Measurements from ENCODE around the gene SLC6A13.

The SLC6A13 gene

GRCh38 chr12:232731-233614 is 29.7 kb downstream of the SLC6A13 start:
- peaks cover 56% of the 10 kb centered on the region for H3K4me1 Mint-ChIP-seq
- H3K27me3 Mint-ChIP-seq (ENCODE audit: low read depth, poor library complexity) = peaks cover 11% of the 10 kb centered on the region
- no peak for TF ChIP-seq CTCF (IDR thresholded peaks at IDR 0.05)
- peaks cover 34% of the 10 kb centered on the region for H3K9me3 Mint-ChIP-seq
- H3K4me3 Mint-ChIP-seq = no peak overlapping the region
- peaks cover 5% of the 10 kb centered on the region for H3K36me3 Mint-ChIP-seq (ENCODE audit: low read depth)
- DNase-seq = peak; percentile 37
- H3K27ac Mint-ChIP-seq = peak overlapping the region; percentile 89

GRCh38 chr12:230925-231671 is 31.5 kb downstream of the SLC6A13 start:
- peaks cover 12% of the 10 kb centered on the region for H3K27me3 Mint-ChIP-seq (ENCODE audit: low read depth, poor library complexity)

GRCh38 chr12:229441-230191 is 33.0 kb downstream of the SLC6A13 start:
- Mint-ChIP-seq H3K4me3 (peak overlapping the region; percentile 26), H3K9me3 (peaks cover 6% of the 10 kb centered on the region), H3K27me3 (ENCODE audit: low read depth, poor library complexity) (peaks cover 12% of the 10 kb centered on the region), H3K36me3 (ENCODE audit: low read depth) (no peaks in the 10 kb centered on the region), H3K27ac (peak overlapping the region; percentile 17), H3K4me1 (peaks cover 70% of the 10 kb centered on the region)
- DNase-seq = no peak
- TF ChIP-seq CTCF (IDR thresholded peaks at IDR 0.05) = no peak

More at GRCh38 chr12:230925-231671, 31.5 kb downstream of the SLC6A13 start:
- no peak for DNase-seq
- no peak overlapping the region for H3K4me3 Mint-ChIP-seq
- no peak overlapping the region for H3K27ac Mint-ChIP-seq
- TF ChIP-seq CTCF (IDR thresholded peaks at IDR 0.05) = no peak
- H3K4me1 Mint-ChIP-seq = peaks cover 64% of the 10 kb centered on the region
- peaks cover 21% of the 10 kb centered on the region for H3K9me3 Mint-ChIP-seq
- peaks cover 5% of the 10 kb centered on the region for H3K36me3 Mint-ChIP-seq (ENCODE audit: low read depth)

GRCh38 chr12:228846-229200 is 33.8 kb downstream of the SLC6A13 start:
- no peaks in the 10 kb centered on the region for H3K36me3 Mint-ChIP-seq (ENCODE audit: low read depth)
- H3K27ac Mint-ChIP-seq = no peak overlapping the region
- DNase-seq = no peak
- peaks cover 3% of the 10 kb centered on the region for H3K9me3 Mint-ChIP-seq
- no peak overlapping the region for H3K4me3 Mint-ChIP-seq
- TF ChIP-seq CTCF (IDR thresholded peaks at IDR 0.05) = no peak
- H3K4me1 Mint-ChIP-seq = peaks cover 68% of the 10 kb centered on the region
- H3K27me3 Mint-ChIP-seq (ENCODE audit: low read depth, poor library complexity) = peaks cover 17% of the 10 kb centered on the region

GRCh38 chr12:227923-228845 is 34.5 kb downstream of the SLC6A13 start:
- no peak for TF ChIP-seq CTCF (IDR thresholded peaks at IDR 0.05)
- peaks cover 66% of the 10 kb centered on the region for H3K4me1 Mint-ChIP-seq
- peaks cover 22% of the 10 kb centered on the region for H3K27me3 Mint-ChIP-seq (ENCODE audit: low read depth, poor library complexity)
- no peak overlapping the region for H3K4me3 Mint-ChIP-seq
- H3K9me3 Mint-ChIP-seq = no peaks in the 10 kb centered on the region
- no peak overlapping the region for H3K27ac Mint-ChIP-seq
- DNase-seq = no peak
- no peaks in the 10 kb centered on the region for H3K36me3 Mint-ChIP-seq (ENCODE audit: low read depth)
